K562 (cell line): Measurements from ENCODE around the gene LGALS7. TPM values are rescaled to one million over a fixed set of nuclear protein-coding genes. Genes with fewer than 3 reads are reported as not detected.
A peak's percentile ranks its signal among the peaks of the same experiment; 100 is the strongest.

Experiments
- BRD9 ChIP-seq: fragments of 450-650 bp; IDR thresholded peaks from 2 replicates; pipeline ENCODE4 v1.6.1; 2018; ENCODE audit warnings: low read depth; ENCODE audit not compliant: partially characterized antibody
- FIP1L1 ChIP-seq: fragments of 200-400 bp; formaldehyde crosslinking; IDR thresholded peaks from 2 replicates; pipeline ENCODE4 v1.6.1; 2018; ENCODE audit warnings: mild to moderate bottlenecking, low read depth, low read length; ENCODE audit not compliant: poor library complexity, severe bottlenecking
- MYNN ChIP-seq, 2 experiments: sonication (generic); formaldehyde crosslinking in 1 of 2; IDR thresholded peaks; 2 replicates each; pipeline versions ENCODE4 v1.5.0 to v1.6.1; 2016 to 2020; ENCODE audit warnings: antibody characterized with exemption in 1 of 2, missing genetic modification reagents in 1 of 2
- NCOA6 ChIP-seq: fragments of 450-650 bp; IDR thresholded peaks from 2 replicates; pipeline ENCODE4 v1.6.1; 2017; ENCODE audit warnings: mild to moderate bottlenecking
- NFYB ChIP-seq: IDR thresholded peaks from 2 replicates; pipeline ENCODE4 v1.6.1; 2011; ENCODE audit warnings: mild to moderate bottlenecking, moderate library complexity; ENCODE audit not compliant: insufficient read length; ENCODE audit errors: extremely low read depth
- NR4A1 ChIP-seq, 2 experiments: fragments of 250-450 bp in 1 of 2; fragments of 450-650 bp in 1 of 2; sonication (Bioruptor Pico) in 1 of 2; IDR thresholded peaks; 2 replicates each; pipeline versions ENCODE4 v1.4.0 to v1.6.1; 2016 to 2020; ENCODE audit warnings: mild to moderate bottlenecking in 2 of 2, missing compliant biosample characterization in 1 of 2, missing genetic modification characterization in 1 of 2, moderate library complexity in 1 of 2
- POLR3G ChIP-seq: IDR thresholded peaks from 2 replicates; pipeline ENCODE4 v1.6.1; 2011; ENCODE audit not compliant: insufficient read length, insufficient replicate concordance; ENCODE audit errors: extremely low read depth
- RAD21 ChIP-seq, 2 experiments: fragments of 250-450 bp in 1 of 2; fragments of 450-650 bp in 1 of 2; sonication (Bioruptor Pico) in 1 of 2; formaldehyde crosslinking in 1 of 2; IDR thresholded peaks in 1 of 2; conservative IDR thresholded peaks in 1 of 2; 2 replicates each; pipeline versions ENCODE4 v1.4.0 to v1.8.0; 2020 to 2022; ENCODE audit warnings: mild to moderate bottlenecking in 2 of 2, moderate library complexity in 1 of 2
- ZNF696 ChIP-seq: fragments of 250-450 bp; sonication (Bioruptor Pico); conservative IDR thresholded peaks from 2 replicates; pipeline ENCODE4 v1.4.0; 2020; ENCODE audit warnings: mild to moderate bottlenecking, moderate library complexity
- polyA plus RNA-seq, 8 experiments: library from polyadenylated mRNA; depleted of rRNA in 4 of 8; stranded (reverse) in 5 of 8; unstranded in 3 of 8; fragments of >200 nt; fragmentation: Nextera tagmentation in 2 of 8; fragmentation: Illumina TruSeq in 1 of 8; extraction: Ambion mirVana in 2 of 8; extraction: Trizol in 1 of 8; gene quantifications; 2 replicates each; pipeline versions ENCODE4 v1.2.1 to v1.2.3, GENCODE V29; 2011 to 2014; ENCODE audit warnings: inconsistent platforms in 1 of 8, missing spikeins in 1 of 8
- total RNA-seq, 7 experiments: library from RNA; depleted of rRNA in 6 of 7; stranded (reverse); fragments of >200 nt in 6 of 7; fragmentation: Illumina TruSeq in 2 of 7; extraction: Trizol in 2 of 7; gene quantifications; 2 replicates each; pipeline versions ENCODE4 v1.2.1 to v1.2.3, GENCODE V29; 2011 to 2021; ENCODE audit warnings: low replicate concordance in 1 of 7
- TF ChIP-seq, protein P1 (sequence below), 2 experiments: fragments of 450-650 bp in 1 of 2; sonication (generic) in 1 of 2; formaldehyde crosslinking in 1 of 2; IDR thresholded peaks; 2 replicates each; pipeline versions ENCODE4 v1.7.1 to v1.9.0; 2016 to 2022; ENCODE audit warnings: inconsistent platforms in 1 of 2, mild to moderate bottlenecking in 1 of 2, missing genetic modification reagents in 1 of 2
- TF ChIP-seq, protein P2 (sequence below): sonication (generic); IDR thresholded peaks from 2 replicates; pipeline ENCODE4 v1.6.1; 2016
- TF ChIP-seq, protein P3 (sequence below): fragments of 450-650 bp; IDR thresholded peaks from 2 replicates; pipeline ENCODE4 v1.6.1; 2016; ENCODE audit warnings: mild to moderate bottlenecking

Gene LGALS7
- total and polyA plus RNA-seq, 9 of the 15 experiments (the other 6 are each of a cell fraction or from before 2014, with no cell fraction given), result not detected

DNA sequence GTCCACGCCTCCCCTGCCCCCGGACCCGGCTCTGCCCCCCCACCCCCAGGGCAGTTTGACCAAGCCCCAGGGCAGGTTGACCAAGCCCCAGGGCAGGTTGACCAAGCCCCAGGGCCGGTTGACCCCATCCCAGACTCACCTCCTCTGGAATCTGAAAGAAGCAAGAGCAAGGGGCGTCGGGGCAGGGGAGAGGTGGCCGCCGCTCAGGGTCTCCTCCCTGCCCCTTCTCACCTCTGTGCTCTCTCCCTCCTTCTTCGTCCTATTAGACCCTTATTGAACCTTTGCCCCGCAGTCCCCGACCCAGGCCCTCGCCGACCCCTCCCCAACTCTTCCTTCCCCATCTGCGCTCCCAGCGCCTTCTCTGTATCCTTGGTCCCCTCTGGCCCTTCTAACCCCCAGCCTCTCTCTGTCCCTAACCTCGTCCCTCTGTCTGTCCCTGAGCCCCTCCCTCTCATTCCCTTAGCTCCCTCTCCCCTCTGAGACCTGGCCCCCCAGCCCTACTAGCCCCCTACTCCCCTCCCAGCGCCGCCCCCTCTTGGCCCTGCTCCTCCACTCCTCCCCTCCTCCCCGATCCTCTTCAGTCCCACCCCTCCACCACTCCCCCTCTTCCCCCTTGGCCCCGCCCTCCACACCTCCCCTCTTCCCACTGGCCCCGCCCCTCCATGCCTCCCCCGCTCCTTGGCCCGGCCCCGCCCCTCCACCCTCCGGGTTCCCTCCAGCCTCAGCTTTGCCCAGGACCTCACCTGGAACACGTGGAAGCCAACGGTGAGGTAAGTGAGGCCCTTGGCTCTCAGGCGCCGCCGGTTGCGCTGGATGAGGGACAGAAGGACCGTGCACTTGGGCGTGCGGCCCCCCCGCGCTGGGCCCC lies 36.7 kb downstream of the LGALS7 start (continued):
- TF ChIP-seq NCOA6 (0 out of 2 replicates have a peak, but pooled peaks have one; percentile 59), BRD9 (no peak), MYNN (IDR thresholded peaks at IDR 0.05) (no peak), MYNN (CRISPR knock-in tag; IDR thresholded peaks at IDR 0.05) (no peak), NR4A1 (CRISPR knock-in tag; IDR thresholded peaks at IDR 0.05) (no peak), NR4A1 (tag; IDR thresholded peaks at IDR 0.05) (no peak), RAD21 (CRISPR knock-in tag; conservative IDR thresholded peaks at IDR 0.05 in 1 of 2, IDR thresholded peaks at IDR 0.05 in 1 of 2) (no peak), ZNF696 (CRISPR knock-in tag) (no peak), NFYB (no peak), POLR3G (no peak), FIP1L1 (no peak)
- TF ChIP-seq, protein P1, sequence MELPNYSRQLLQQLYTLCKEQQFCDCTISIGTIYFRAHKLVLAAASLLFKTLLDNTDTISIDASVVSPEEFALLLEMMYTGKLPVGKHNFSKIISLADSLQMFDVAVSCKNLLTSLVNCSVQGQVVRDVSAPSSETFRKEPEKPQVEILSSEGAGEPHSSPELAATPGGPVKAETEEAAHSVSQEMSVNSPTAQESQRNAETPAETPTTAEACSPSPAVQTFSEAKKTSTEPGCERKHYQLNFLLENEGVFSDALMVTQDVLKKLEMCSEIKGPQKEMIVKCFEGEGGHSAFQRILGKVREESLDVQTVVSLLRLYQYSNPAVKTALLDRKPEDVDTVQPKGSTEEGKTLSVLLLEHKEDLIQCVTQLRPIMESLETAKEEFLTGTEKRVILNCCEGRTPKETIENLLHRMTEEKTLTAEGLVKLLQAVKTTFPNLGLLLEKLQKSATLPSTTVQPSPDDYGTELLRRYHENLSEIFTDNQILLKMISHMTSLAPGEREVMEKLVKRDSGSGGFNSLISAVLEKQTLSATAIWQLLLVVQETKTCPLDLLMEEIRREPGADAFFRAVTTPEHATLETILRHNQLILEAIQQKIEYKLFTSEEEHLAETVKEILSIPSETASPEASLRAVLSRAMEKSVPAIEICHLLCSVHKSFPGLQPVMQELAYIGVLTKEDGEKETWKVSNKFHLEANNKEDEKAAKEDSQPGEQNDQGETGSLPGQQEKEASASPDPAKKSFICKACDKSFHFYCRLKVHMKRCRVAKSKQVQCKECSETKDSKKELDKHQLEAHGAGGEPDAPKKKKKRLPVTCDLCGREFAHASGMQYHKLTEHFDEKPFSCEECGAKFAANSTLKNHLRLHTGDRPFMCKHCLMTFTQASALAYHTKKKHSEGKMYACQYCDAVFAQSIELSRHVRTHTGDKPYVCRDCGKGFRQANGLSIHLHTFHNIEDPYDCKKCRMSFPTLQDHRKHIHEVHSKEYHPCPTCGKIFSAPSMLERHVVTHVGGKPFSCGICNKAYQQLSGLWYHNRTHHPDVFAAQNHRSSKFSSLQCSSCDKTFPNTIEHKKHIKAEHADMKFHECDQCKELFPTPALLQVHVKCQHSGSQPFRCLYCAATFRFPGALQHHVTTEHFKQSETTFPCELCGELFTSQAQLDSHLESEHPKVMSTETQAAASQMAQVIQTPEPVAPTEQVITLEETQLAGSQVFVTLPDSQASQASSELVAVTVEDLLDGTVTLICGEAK (IDR thresholded peaks at IDR 0.05), result no peak
- TF ChIP-seq, protein P1 (CRISPR knock-in tag; IDR thresholded peaks at IDR 0.05), result no peak
- TF ChIP-seq, protein P2, sequence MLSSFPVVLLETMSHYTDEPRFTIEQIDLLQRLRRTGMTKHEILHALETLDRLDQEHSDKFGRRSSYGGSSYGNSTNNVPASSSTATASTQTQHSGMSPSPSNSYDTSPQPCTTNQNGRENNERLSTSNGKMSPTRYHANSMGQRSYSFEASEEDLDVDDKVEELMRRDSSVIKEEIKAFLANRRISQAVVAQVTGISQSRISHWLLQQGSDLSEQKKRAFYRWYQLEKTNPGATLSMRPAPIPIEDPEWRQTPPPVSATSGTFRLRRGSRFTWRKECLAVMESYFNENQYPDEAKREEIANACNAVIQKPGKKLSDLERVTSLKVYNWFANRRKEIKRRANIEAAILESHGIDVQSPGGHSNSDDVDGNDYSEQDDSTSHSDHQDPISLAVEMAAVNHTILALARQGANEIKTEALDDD, result no peak
- TF ChIP-seq, protein P3, sequence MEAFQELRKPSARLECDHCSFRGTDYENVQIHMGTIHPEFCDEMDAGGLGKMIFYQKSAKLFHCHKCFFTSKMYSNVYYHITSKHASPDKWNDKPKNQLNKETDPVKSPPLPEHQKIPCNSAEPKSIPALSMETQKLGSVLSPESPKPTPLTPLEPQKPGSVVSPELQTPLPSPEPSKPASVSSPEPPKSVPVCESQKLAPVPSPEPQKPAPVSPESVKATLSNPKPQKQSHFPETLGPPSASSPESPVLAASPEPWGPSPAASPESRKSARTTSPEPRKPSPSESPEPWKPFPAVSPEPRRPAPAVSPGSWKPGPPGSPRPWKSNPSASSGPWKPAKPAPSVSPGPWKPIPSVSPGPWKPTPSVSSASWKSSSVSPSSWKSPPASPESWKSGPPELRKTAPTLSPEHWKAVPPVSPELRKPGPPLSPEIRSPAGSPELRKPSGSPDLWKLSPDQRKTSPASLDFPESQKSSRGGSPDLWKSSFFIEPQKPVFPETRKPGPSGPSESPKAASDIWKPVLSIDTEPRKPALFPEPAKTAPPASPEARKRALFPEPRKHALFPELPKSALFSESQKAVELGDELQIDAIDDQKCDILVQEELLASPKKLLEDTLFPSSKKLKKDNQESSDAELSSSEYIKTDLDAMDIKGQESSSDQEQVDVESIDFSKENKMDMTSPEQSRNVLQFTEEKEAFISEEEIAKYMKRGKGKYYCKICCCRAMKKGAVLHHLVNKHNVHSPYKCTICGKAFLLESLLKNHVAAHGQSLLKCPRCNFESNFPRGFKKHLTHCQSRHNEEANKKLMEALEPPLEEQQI, result no peak
